ENCODE measurements around the gene CCDC15.
"Not testable (repeated sequence)": the region's sequence is repeated elsewhere in the genome, so short reads cannot be mapped to it uniquely, and the experiment has no call there.

Gene CCDC15

GRCh38 chr11:124943254-124943616 is 10.8 kb upstream of the CCDC15 start:
- DNase-seq = no peak

GRCh38 chr11:124943741-124944140 is 10.3 kb upstream of the CCDC15 start:
- DNase-seq = no peak

- DNase-seq = no peak
Observed at GRCh38 chr11:124944565-124944964, 9.4 kb upstream of the CCDC15 start.

- DNase-seq = no peak
Observed at GRCh38 chr11:124945826-124946225, 8.2 kb upstream of the CCDC15 start.

GRCh38 chr11:124946735-124947141 is 7.3 kb upstream of the CCDC15 start:
- DNase-seq = no peak

- no peak for DNase-seq
Observed at GRCh38 chr11:124950601-124951330, 3.2 kb upstream of the CCDC15 start.

- no peak for DNase-seq
Observed at GRCh38 chr11:124951341-124951740, 2.7 kb upstream of the CCDC15 start.

- DNase-seq = no peak
Observed at GRCh38 chr11:124954590-124954955, 571 bp downstream of the CCDC15 start.

GRCh38 chr11:124955035-124955434 is 1.0 kb downstream of the CCDC15 start:
- DNase-seq = no peak

- no peak for DNase-seq
Observed at GRCh38 chr11:124961972-124962609, 8.1 kb downstream of the CCDC15 start.

- DNase-seq = not testable (repeated sequence)
Observed at GRCh38 chr11:124968197-124968596, 14.2 kb downstream of the CCDC15 start.

- DNase-seq = no peak
Observed at GRCh38 chr11:124970925-124971324, 16.9 kb downstream of the CCDC15 start.

- no peak for DNase-seq
Observed at GRCh38 chr11:124971810-124972209, 17.8 kb downstream of the CCDC15 start.

- DNase-seq = no peak
Observed at GRCh38 chr11:124976531-124976930, 22.5 kb downstream of the CCDC15 start.

GRCh38 chr11:124977006-124977405 is 23.0 kb downstream of the CCDC15 start:
- DNase-seq = no peak

GRCh38 chr11:124978316-124978715 is 24.3 kb downstream of the CCDC15 start:
- no peak for DNase-seq

GRCh38 chr11:124982043-124982442 is 28.0 kb downstream of the CCDC15 start:
- no peak for DNase-seq

GRCh38 chr11:124983674-124984511 is 29.9 kb downstream of the CCDC15 start:
- no peak for DNase-seq

GRCh38 chr11:124984512-124984854 is 30.5 kb downstream of the CCDC15 start:
- no peak for DNase-seq

- DNase-seq = no peak
Observed at GRCh38 chr11:124987096-124987495, 33.1 kb downstream of the CCDC15 start.

- no peak for DNase-seq
Observed at GRCh38 chr11:124988063-124988462, 34.1 kb downstream of the CCDC15 start.

- DNase-seq = no peak
Observed at GRCh38 chr11:125001079-125001778, 47.2 kb downstream of the CCDC15 start.

- DNase-seq = no peak
Observed at GRCh38 chr11:125001849-125002248, 47.8 kb downstream of the CCDC15 start.

All from activated CD4-positive, alpha-beta T cell treated with anti-CD3 and anti-CD28 coated beads for 48 hours (primary cell).